ENCODE results near the gene FICD. TPM values are rescaled to one million over a fixed set of nuclear protein-coding genes. Genes with fewer than 3 reads are reported as not detected.

Gene FICD
- total and polyA plus RNA-seq, 7 experiments from 2014 or later = 1.6 to 9.7 (median 4.0) TPM

DNA sequence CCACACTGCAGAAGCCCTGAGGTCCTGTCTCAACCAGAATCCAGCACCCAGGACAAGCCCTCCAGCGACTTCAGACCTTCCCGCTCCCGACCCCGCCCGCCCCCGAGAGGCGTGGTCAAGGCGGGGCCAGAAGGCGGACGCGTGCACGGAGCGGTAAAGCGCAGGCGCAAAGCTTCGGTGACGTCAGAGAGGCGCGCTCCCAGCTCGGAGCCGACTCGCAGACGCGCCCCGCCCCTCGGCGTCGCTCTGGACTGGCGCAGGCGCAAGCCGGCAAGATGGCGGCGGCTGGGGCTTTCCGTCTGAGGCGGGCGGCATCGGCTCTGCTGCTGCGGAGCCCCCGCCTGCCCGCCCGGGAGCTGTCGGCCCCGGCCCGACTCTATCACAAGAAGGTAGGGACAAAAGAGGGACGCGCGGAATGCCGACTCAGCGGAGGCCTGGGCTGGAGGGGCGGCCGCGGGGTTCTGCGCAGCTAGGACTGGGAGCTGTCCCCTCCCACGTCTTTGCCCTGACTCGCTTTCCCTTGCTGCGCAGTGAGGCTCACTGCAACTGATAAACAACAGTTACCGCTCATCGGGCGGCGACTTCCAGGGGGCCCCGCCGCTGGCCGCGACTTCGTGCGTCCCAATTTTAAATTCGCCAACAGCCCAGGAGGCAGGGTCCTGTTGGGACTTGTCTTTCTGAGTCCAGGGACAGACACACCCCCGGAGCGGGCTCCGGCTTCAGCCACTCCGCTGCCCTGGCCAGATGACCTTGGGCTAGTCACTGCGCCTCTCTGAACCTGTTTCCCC, 47.5 kb downstream of the FICD start, which contains the start of gene ISCU:
Gene ISCU, plus strand, starts transcription at position 249 of the 788 bp plus-strand sequence. Its CDS starts 27 bp downstream, at position 276.
- Histone ChIP-seq H3K4me1 (ENCODE audit: control insufficient read depth in 2 of 2, insufficient read depth in 2 of 2, low read length in 2 of 2) (peaks cover 27 to 46% of the 10 kb centered on the region in 2 donors), H3K27me3 (ENCODE audit: control insufficient read depth in 2 of 2, insufficient read depth in 2 of 2, low read length in 2 of 2) (no peaks in the 10 kb centered on the region), H3K9me3 (ENCODE audit: control insufficient read depth in 2 of 3, low read length in 3 of 3) (no peaks in the 10 kb centered on the region), H3K4me3 (ENCODE audit: low read length) (peak within 1 kb of the TSS; percentile 96), H3K36me3 (ENCODE audit: control insufficient read depth in 2 of 3, insufficient read depth in 3 of 3, low read length in 3 of 3) (peaks cover 28 to 56% (median 30%) of the 10 kb centered on the region in 3 experiments), H3K27ac (ENCODE audit: low read depth, low read length) (peak within 1 kb of the TSS; percentile 98)
- Mint-ChIP-seq H3K4me3 (peak within 1 kb of the TSS; percentile 94 to 100 (median 100)), H3K9me3 (peaks cover 0 to 2% (median 0%) of the 10 kb centered on the region in 11 donors), H3K4me1 (peaks cover 26 to 76% (median 63%) of the 10 kb centered on the region in 7 donors), H3K27me3 (no peaks in the 10 kb centered on the region), H3K36me3 (peaks cover 4 to 18% (median 14%) of the 10 kb centered on the region in 5 donors), H3K27ac (peak within 1 kb of the TSS; percentile 98 to 100 (median 99))
- peak; percentile 97 to 100 (median 99) for DNase-seq
- peak; percentile 84 for ATAC-seq
- ChIA-PET POLR2A (interaction anchor here (0.8 to 15.1 kb wide), 15 partner anchors 9 to 1718 kb away, joined by 3 to 200 read pairs (median 5); partner anchors contain the start of genes FICD, SELPLG, SSH1 and USP30), CTCF (interaction anchor here (0.7 to 5.8 kb wide), 10 partner anchors 8 to 241 kb away, joined by 3 to 74 read pairs (median 5); partner anchors contain the start of gene SELPLG)
- intact Hi-C loops (cut with micrococcal nuclease) = loop anchor here (1.0 to 5.0 kb wide), 22 partner anchors 56 to 1605 kb away; partner anchors contain the start of genes ALKBH2 (in 2 of the 2), CORO1C (in 2 of the 2), SSH1 (in 2 of the 2) and TMEM263 (in 2 of the 2)

DNA sequence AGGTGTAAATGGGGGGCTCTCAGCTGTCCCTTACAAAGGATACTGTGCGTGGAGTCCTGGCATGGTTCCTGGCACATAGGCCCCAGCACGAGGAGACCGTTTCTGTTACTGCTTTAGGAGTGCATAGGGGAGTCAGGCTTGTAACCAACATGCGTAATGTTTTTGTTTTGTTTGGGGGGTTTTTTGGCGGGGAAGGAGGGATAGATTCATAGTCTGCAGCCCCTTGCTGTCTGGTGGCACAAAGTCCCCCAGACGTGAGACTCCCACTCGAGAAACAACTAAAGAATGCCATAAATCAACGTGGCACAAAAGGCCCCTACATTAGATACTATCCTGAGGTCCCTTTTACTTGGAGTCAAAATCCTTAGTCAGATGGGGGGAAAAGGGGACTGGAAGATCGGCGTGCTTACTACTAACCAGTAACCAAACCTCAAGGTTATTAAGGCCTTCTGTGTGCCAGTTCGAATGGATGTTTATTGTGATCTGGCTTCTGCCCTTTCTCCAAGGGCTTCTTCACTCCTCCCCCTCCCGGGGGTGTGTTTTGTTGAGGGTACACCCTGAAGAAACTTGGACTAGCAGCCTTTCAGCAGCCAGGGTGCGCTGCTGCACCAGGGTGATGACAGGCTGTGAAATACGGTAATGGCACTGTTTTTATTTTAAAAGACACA, 48.2 kb downstream of the FICD start:
- no peaks in the 10 kb centered on the region for H3K27me3 ChIP-seq (ENCODE audit: control insufficient read depth in 2 of 2, insufficient read depth in 2 of 2, low read length in 2 of 2)
- H3K4me3 ChIP-seq (ENCODE audit: low read length) = peak overlapping the region; percentile 96
- H3K27ac ChIP-seq (ENCODE audit: low read depth, low read length) = peak overlapping the region; percentile 98
- ChIA-PET CTCF (interaction anchor here (0.6 to 9.7 kb wide), 15 partner anchors 9 to 240 kb away, joined by 3 to 119 read pairs (median 5); partner anchors contain the start of gene SELPLG), POLR2A (interaction anchor here (1.0 to 15.1 kb wide), 10 partner anchors 54 to 1717 kb away, joined by 3 to 200 read pairs (median 4); partner anchors contain the start of genes SELPLG and SSH1)
- peaks cover 26 to 76% (median 63%) of the 10 kb centered on the region in 7 donors for H3K4me1 Mint-ChIP-seq
- peaks cover 34 to 47% of the 10 kb centered on the region in 2 donors for H3K4me1 ChIP-seq (ENCODE audit: control insufficient read depth in 2 of 2, insufficient read depth in 2 of 2, low read length in 2 of 2)
- no peaks in the 10 kb centered on the region for H3K27me3 Mint-ChIP-seq
- intact Hi-C loops (cut with micrococcal nuclease) = loop anchor here (1.0 to 5.0 kb wide), 17 partner anchors 55 to 1606 kb away; partner anchors contain the start of genes ALKBH2 (in 2 of the 2), CORO1C (in 2 of the 2), SSH1 (in 2 of the 2) and TMEM263 (in 2 of the 2)
- peak; percentile 67 to 91 (median 86) for DNase-seq
- peak overlapping the region; percentile 94 to 100 (median 100) for H3K4me3 Mint-ChIP-seq
- ATAC-seq = peak; percentile 72
- peaks cover 4 to 23% (median 15%) of the 10 kb centered on the region in 5 donors for H3K36me3 Mint-ChIP-seq
- H3K9me3 Mint-ChIP-seq = peaks cover 0 to 2% (median 0%) of the 10 kb centered on the region in 11 donors
- peaks cover 31 to 52% (median 37%) of the 10 kb centered on the region in 3 experiments for H3K36me3 ChIP-seq (ENCODE audit: control insufficient read depth in 2 of 3, insufficient read depth in 3 of 3, low read length in 3 of 3)
- H3K27ac Mint-ChIP-seq = peak overlapping the region; percentile 97 to 100 (median 99)
- no peaks in the 10 kb centered on the region for H3K9me3 ChIP-seq (ENCODE audit: control insufficient read depth in 2 of 3, low read length in 3 of 3)

DNA sequence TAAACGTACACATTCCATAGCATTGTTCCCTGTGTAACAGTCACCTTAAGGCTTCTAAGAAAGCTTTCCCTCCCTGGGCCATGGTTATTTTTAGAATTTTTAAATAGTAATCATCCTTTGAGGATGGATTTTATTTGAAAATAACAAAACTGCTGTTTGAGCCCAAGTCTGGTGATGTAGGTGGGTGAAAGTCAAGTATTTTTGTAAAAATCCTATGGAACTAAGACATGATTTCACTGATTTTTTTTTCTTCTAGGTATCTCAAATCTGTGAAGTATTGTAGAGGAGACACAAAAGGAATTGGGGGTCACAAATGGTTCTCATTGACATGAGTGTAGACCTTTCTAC, 48.7 kb downstream of the FICD start:
- peaks cover 4 to 28% (median 17%) of the 10 kb centered on the region in 5 donors for H3K36me3 Mint-ChIP-seq
- peaks cover 0 to 2% (median 0%) of the 10 kb centered on the region in 11 donors for H3K9me3 Mint-ChIP-seq
- peaks cover 26 to 77% (median 65%) of the 10 kb centered on the region in 7 donors for H3K4me1 Mint-ChIP-seq

DNA sequence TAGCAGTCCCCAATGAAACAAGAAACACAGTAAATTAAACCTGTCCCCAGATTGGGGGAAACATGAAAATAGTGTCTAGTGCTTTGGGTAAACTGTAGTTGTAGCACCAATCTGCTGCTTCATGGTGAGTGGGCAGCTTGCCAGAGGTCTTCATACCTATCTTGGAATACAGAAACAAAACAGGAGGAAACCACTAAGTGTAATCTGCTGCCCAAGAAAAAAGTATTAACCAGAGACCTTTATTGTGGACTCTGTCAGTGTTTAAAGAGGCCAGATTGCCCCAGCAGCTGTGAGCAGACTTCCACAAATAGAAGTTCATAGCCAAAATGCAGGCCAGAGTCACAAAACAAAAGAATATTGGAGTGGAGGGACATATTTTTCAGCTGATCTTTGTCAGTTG, 49.6 kb downstream of the FICD start:
- POLR2A ChIA-PET = interaction anchor here (0.6 to 15.1 kb wide), 6 partner anchors 53 to 240 kb away, joined by 3 to 200 read pairs (median 6); partner anchors contain the start of gene SELPLG

More for the DNA sequence above, 48.7 kb downstream of the FICD start:
- H3K27ac Mint-ChIP-seq = peak overlapping the region; percentile 97 to 100 (median 99)
- H3K27me3 Mint-ChIP-seq = no peaks in the 10 kb centered on the region
- peaks cover 38 to 49% of the 10 kb centered on the region in 2 donors for H3K4me1 ChIP-seq (ENCODE audit: control insufficient read depth in 2 of 2, insufficient read depth in 2 of 2, low read length in 2 of 2)
- no peak for ATAC-seq
- H3K4me3 Mint-ChIP-seq = peak overlapping the region; percentile 94 to 100 (median 100)
- H3K4me3 ChIP-seq (ENCODE audit: low read length) = no peak overlapping the region
- H3K27ac ChIP-seq (ENCODE audit: low read depth, low read length) = peak overlapping the region; percentile 98
- ChIA-PET POLR2A (interaction anchor here (1.1 to 15.1 kb wide), 4 partner anchors 54 to 241 kb away, joined by 3 to 200 read pairs (median 64); partner anchors contain the start of gene SELPLG), CTCF (interaction anchor here (0.6 to 9.7 kb wide), 11 partner anchors 12 to 240 kb away, joined by 3 to 119 read pairs (median 4); partner anchors contain the start of gene SELPLG)
- DNase-seq = no peak
- H3K36me3 ChIP-seq (ENCODE audit: control insufficient read depth in 2 of 3, insufficient read depth in 3 of 3, low read length in 3 of 3) = peaks cover 31 to 50% (median 38%) of the 10 kb centered on the region in 3 experiments
- no peaks in the 10 kb centered on the region for H3K9me3 ChIP-seq (ENCODE audit: control insufficient read depth in 2 of 3, low read length in 3 of 3)
- intact Hi-C loops (cut with micrococcal nuclease) = loop anchor here (1.0 to 5.0 kb wide), 17 partner anchors 55 to 1606 kb away; partner anchors contain the start of genes ALKBH2 (in 2 of the 2), CORO1C (in 2 of the 2), SSH1 (in 2 of the 2) and TMEM263 (in 2 of the 2)
- H3K27me3 ChIP-seq (ENCODE audit: control insufficient read depth in 2 of 2, insufficient read depth in 2 of 2, low read length in 2 of 2) = no peaks in the 10 kb centered on the region

DNA sequence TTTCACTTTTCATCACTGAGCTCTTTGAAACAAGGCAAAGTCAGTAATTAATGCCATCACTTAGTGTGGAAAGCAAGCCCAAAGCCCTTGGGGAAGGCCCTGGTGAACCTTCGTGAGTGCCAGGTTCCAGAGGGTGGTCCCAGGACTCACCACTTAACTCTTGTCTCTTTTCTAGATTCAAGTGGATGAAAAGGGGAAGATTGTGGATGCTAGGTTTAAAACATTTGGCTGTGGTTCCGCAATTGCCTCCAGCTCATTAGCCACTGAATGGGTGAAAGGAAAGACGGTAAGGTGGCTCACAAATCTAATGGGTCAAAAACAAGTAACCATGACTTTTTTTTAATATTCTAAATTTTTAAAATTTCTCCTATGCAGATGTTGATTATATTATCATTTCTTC, 50.1 kb downstream of the FICD start:
- peaks cover 4 to 34% (median 22%) of the 10 kb centered on the region in 5 donors for H3K36me3 Mint-ChIP-seq
- intact Hi-C loops (cut with micrococcal nuclease) = no loop called here
- H3K4me3 ChIP-seq (ENCODE audit: low read length) = no peak overlapping the region

More for the DNA sequence above, 49.6 kb downstream of the FICD start:
- Mint-ChIP-seq H3K27ac (peak overlapping the region in 6 of 9 donors; percentile 11 to 98 (median 34)), H3K4me3 (no peak overlapping the region), H3K27me3 (no peaks in the 10 kb centered on the region), H3K36me3 (peaks cover 4 to 33% (median 21%) of the 10 kb centered on the region in 5 donors), H3K9me3 (peaks cover 0 to 2% (median 0%) of the 10 kb centered on the region in 11 donors), H3K4me1 (peaks cover 28 to 77% (median 65%) of the 10 kb centered on the region in 7 donors)
- CTCF ChIA-PET = interaction anchor here (0.6 to 9.7 kb wide), 10 partner anchors 34 to 239 kb away, joined by 3 to 119 read pairs (median 4); partner anchors contain the start of gene SELPLG
- Histone ChIP-seq H3K4me3 (ENCODE audit: low read length) (no peak overlapping the region), H3K27ac (ENCODE audit: low read depth, low read length) (peak overlapping the region; percentile 72), H3K27me3 (ENCODE audit: control insufficient read depth in 2 of 2, insufficient read depth in 2 of 2, low read length in 2 of 2) (no peaks in the 10 kb centered on the region), H3K9me3 (ENCODE audit: control insufficient read depth in 2 of 3, low read length in 3 of 3) (no peaks in the 10 kb centered on the region), H3K4me1 (ENCODE audit: control insufficient read depth in 2 of 2, insufficient read depth in 2 of 2, low read length in 2 of 2) (peaks cover 34 to 47% of the 10 kb centered on the region in 2 donors), H3K36me3 (ENCODE audit: control insufficient read depth in 2 of 3, insufficient read depth in 3 of 3, low read length in 3 of 3) (peaks cover 36 to 50% (median 38%) of the 10 kb centered on the region in 3 experiments)
- ATAC-seq (no peak), DNase-seq (no peak)
- intact Hi-C loops (cut with micrococcal nuclease) = loop anchor here (5.0 kb wide), 6 partner anchors 548 to 1607 kb away; partner anchors contain the start of genes TMEM263 (in 2 of the 2), ANKRD13A (in 1 of the 2), CRY1 (in 1 of the 2) and GIT2 (in 1 of the 2)

More for the DNA sequence above, 50.1 kb downstream of the FICD start:
- peaks cover 38 to 50% (median 38%) of the 10 kb centered on the region in 3 experiments for H3K36me3 ChIP-seq (ENCODE audit: control insufficient read depth in 2 of 3, insufficient read depth in 3 of 3, low read length in 3 of 3)
- Mint-ChIP-seq H3K4me3 (no peak overlapping the region), H3K4me1 (peaks cover 23 to 77% (median 65%) of the 10 kb centered on the region in 7 donors), H3K9me3 (peaks cover 0 to 2% (median 0%) of the 10 kb centered on the region in 11 donors), H3K27ac (peak overlapping the region in 6 of 9 donors; percentile 34 to 98 (median 74)), H3K27me3 (no peaks in the 10 kb centered on the region)
- H3K4me1 ChIP-seq (ENCODE audit: control insufficient read depth in 2 of 2, insufficient read depth in 2 of 2, low read length in 2 of 2) = peaks cover 32 to 47% of the 10 kb centered on the region in 2 donors
- H3K9me3 ChIP-seq (ENCODE audit: control insufficient read depth in 2 of 3, low read length in 3 of 3) = no peaks in the 10 kb centered on the region
- ChIA-PET CTCF (interaction anchor here (0.6 to 9.7 kb wide), 7 partner anchors 48 to 238 kb away, joined by 4 to 119 read pairs (median 20); partner anchors contain the start of gene SELPLG), POLR2A (interaction anchor here (0.6 to 15.1 kb wide), 5 partner anchors 53 to 233 kb away, joined by 3 to 200 read pairs (median 7); partner anchors contain the start of gene SELPLG)
- ATAC-seq = no peak
- peak overlapping the region; percentile 72 for H3K27ac ChIP-seq (ENCODE audit: low read depth, low read length)
- no peak for DNase-seq
- no peaks in the 10 kb centered on the region for H3K27me3 ChIP-seq (ENCODE audit: control insufficient read depth in 2 of 2, insufficient read depth in 2 of 2, low read length in 2 of 2)

All from naive thymus-derived CD4-positive, alpha-beta T cell (primary cell).